CD4-positive, alpha-beta T cell treated with Interleukin-6 for 4 hours (primary cell): ENCODE data around the gene DNAL4.

Source experiments
- DNase-seq: peaks from one replicate; pipeline ENCODE4 v3.0.0-alpha.2; 2020; ENCODE audit warnings: mixed read lengths

DNAL4 gene

GRCh38 chr22:38793721-38794466 is at the start of gene DNAL4:
Gene DNAL4, minus strand, starts transcription at chr22:38794143. Its CDS starts 11,412 bp downstream, at chr22:38782731.
- peak; percentile 96 for DNase-seq

GRCh38 chr22:38843201-38843656 is 49.3 kb upstream of the DNAL4 start:
- DNase-seq: peak; percentile 62

GRCh38 chr22:38842512-38843200 is 48.7 kb upstream of the DNAL4 start:
- DNase-seq: no peak

- no peak for DNase-seq
These were observed 47.7 kb upstream of the DNAL4 start for GRCh38 chr22:38841635-38842034.

GRCh38 chr22:38841211-38841610 is 47.3 kb upstream of the DNAL4 start:
- DNase-seq: no peak

GRCh38 chr22:38840129-38840528 is 46.2 kb upstream of the DNAL4 start:
- no peak for DNase-seq

GRCh38 chr22:38839686-38840085 is 45.7 kb upstream of the DNAL4 start:
- no peak for DNase-seq

- DNase-seq: no peak
These were observed 43.5 kb upstream of the DNAL4 start for GRCh38 chr22:38837414-38837928.

GRCh38 chr22:38835888-38836301 is 42.0 kb upstream of the DNAL4 start:
- DNase-seq: no peak

- no peak for DNase-seq
These were observed 41.0 kb upstream of the DNAL4 start for GRCh38 chr22:38834991-38835390.

- DNase-seq: no peak
These were observed 40.4 kb upstream of the DNAL4 start for GRCh38 chr22:38834215-38834953.

GRCh38 chr22:38833061-38833460 is 39.1 kb upstream of the DNAL4 start:
- DNase-seq: no peak

- no peak for DNase-seq
These were observed 38.3 kb upstream of the DNAL4 start for GRCh38 chr22:38832005-38832978.

- no peak for DNase-seq
These were observed 37.4 kb upstream of the DNAL4 start for GRCh38 chr22:38831166-38831945.

- DNase-seq: no peak
These were observed 36.8 kb upstream of the DNAL4 start for GRCh38 chr22:38830845-38831108.

- no peak for DNase-seq
These were observed 36.3 kb upstream of the DNAL4 start for GRCh38 chr22:38830026-38830844.

GRCh38 chr22:38829485-38829884 is 35.5 kb upstream of the DNAL4 start:
- DNase-seq: no peak

GRCh38 chr22:38828616-38829205 is 34.8 kb upstream of the DNAL4 start:
- no peak for DNase-seq

GRCh38 chr22:38828191-38828590 is 34.2 kb upstream of the DNAL4 start:
- DNase-seq: no peak

GRCh38 chr22:38827510-38827909 is 33.6 kb upstream of the DNAL4 start:
- DNase-seq: no peak
